SK-N-SH (cell line): ENCODE measurements around the gene SLC8A1.
A peak's percentile ranks its signal among the peaks of the same experiment; 100 is the strongest.

ENCODE experiments used
- CTCF ChIP-seq: fragments of 200-600 bp; sonication (generic); IDR thresholded peaks from 2 replicates; pipeline ENCODE4 v1.6.1; 2017; ENCODE audit warnings: antibody characterized with exemption, mild to moderate bottlenecking, moderate library complexity
- ELF1 ChIP-seq: IDR thresholded peaks from 2 replicates; pipeline ENCODE4 v1.4.0; 2012
- GABPA ChIP-seq: IDR thresholded peaks from 2 replicates; pipeline ENCODE4 v1.4.0; 2012; ENCODE audit warnings: low read depth, mild to moderate bottlenecking
- IRF3 ChIP-seq: fragments of 150-350 bp; IDR thresholded peaks from 2 replicates; pipeline ENCODE4 v1.6.1; 2016; ENCODE audit warnings: mild to moderate bottlenecking, low read depth, low read length
- JUND ChIP-seq: IDR thresholded peaks from 2 replicates; pipeline ENCODE4 v1.4.0; 2012
- MXI1 ChIP-seq: IDR thresholded peaks from 2 replicates; pipeline ENCODE4 v1.6.1; 2012; ENCODE audit warnings: mild to moderate bottlenecking, low read depth, low read length, improper control_type of control experiment
- PBX3 ChIP-seq: IDR thresholded peaks from 2 replicates; pipeline ENCODE4; 2012
- POLR2AphosphoS5 ChIP-seq: IDR thresholded peaks from 2 replicates; pipeline ENCODE4 v1.6.1; 2012; ENCODE audit warnings: low read depth, low read length
- RCOR1 ChIP-seq: fragments of 150-350 bp; IDR thresholded peaks from 2 replicates; pipeline ENCODE4 v1.6.1; 2017; ENCODE audit warnings: antibody characterized with exemption, low read length
- SMC3 ChIP-seq: IDR thresholded peaks from 2 replicates; pipeline ENCODE4 v1.6.1; 2012; ENCODE audit warnings: low read depth, low read length, improper control_type of control experiment
- TAF1 ChIP-seq: IDR thresholded peaks from 2 replicates; pipeline ENCODE4 v1.6.1; 2012; ENCODE audit warnings: low read depth, mild to moderate bottlenecking, low read length, moderate library complexity, borderline replicate concordance
- USF2 ChIP-seq: fragments of 150-350 bp; IDR thresholded peaks from 2 replicates; pipeline ENCODE4 v1.6.1; 2017; ENCODE audit warnings: antibody characterized with exemption, low read length, low read depth, borderline replicate concordance
- YY1 ChIP-seq: IDR thresholded peaks from 2 replicates; pipeline ENCODE4 v1.4.0; 2012; ENCODE audit warnings: low read depth, mild to moderate bottlenecking

- TF ChIP-seq CTCF (no peak), ELF1 (no peak), IRF3 (no peak), TAF1 (no peak), GABPA (no peak), USF2 (no peak), PBX3 (no peak), JUND (peak; percentile 50), RCOR1 (no peak), POLR2AphosphoS5 (no peak), MXI1 (no peak), YY1 (no peak), SMC3 (no peak)
Measured at GRCh38 chr2:40370007-40370395, 81.9 kb downstream of the SLC8A1 start.
